Karpas-422 (cell line): ENCODE measurements around the gene TRNP1. TPM values are rescaled to one million over a fixed set of nuclear protein-coding genes. Genes with fewer than 3 reads are reported as not detected.

Source experiments
- DNase-seq: peaks from one replicate; pipeline ENCODE4 v3.0.0-alpha.2; 2015
- H2AFZ ChIP-seq: fragments of 200-600 bp; sonication (generic); 2 replicates; pipeline ENCODE4 v1.6.1; 2014; ENCODE audit warnings: antibody characterized with exemption, low read length, mixed read lengths
- H3K27ac ChIP-seq: fragments of 200-600 bp; sonication (generic); 2 replicates; pipeline ENCODE4 v1.5.1; 2014; ENCODE audit warnings: mild to moderate bottlenecking, low read length, moderate library complexity
- H3K27me3 ChIP-seq: fragments of 200-600 bp; sonication (generic); 2 replicates; pipeline ENCODE4 v1.6.1; 2014; ENCODE audit warnings: low read length, mixed read lengths
- H3K36me3 ChIP-seq: fragments of 200-600 bp; sonication (generic); 2 replicates; pipeline ENCODE4 v1.6.1; 2014; ENCODE audit warnings: low read length, mixed read lengths; ENCODE audit not compliant: insufficient read depth
- H3K4me1 ChIP-seq: fragments of 200-600 bp; sonication (generic); 2 replicates; pipeline ENCODE4 v1.6.1; 2014; ENCODE audit warnings: mild to moderate bottlenecking, low read length, mixed read lengths
- H3K4me2 ChIP-seq: fragments of 200-600 bp; sonication (generic); 2 replicates; pipeline ENCODE4 v1.6.1; 2014; ENCODE audit warnings: low read length, low read depth, mild to moderate bottlenecking; ENCODE audit not compliant: poor library complexity, severe bottlenecking
- H3K4me3 ChIP-seq: fragments of 200-600 bp; sonication (generic); 2 replicates; pipeline ENCODE4 v1.5.1; 2014; ENCODE audit warnings: mild to moderate bottlenecking, antibody characterized with exemption, low read length, mixed read lengths
- H3K79me2 ChIP-seq: fragments of 200-600 bp; sonication (generic); 2 replicates; pipeline ENCODE4 v1.6.1; 2014; ENCODE audit warnings: mild to moderate bottlenecking, low read length, mixed read lengths
- H3K9ac ChIP-seq: fragments of 200-600 bp; sonication (generic); 2 replicates; pipeline ENCODE4 v1.6.0; 2014; ENCODE audit warnings: low read length
- H3K9me2 ChIP-seq: fragments of 200-600 bp; sonication (generic), shearing (Covaris generic); replicated peaks from 2 replicates; pipeline ENCODE4 v1.6.0; 2014; ENCODE audit warnings: mild to moderate bottlenecking, low read length, moderate library complexity; ENCODE audit not compliant: insufficient read depth
- H3K9me3 ChIP-seq: fragments of 300-700, 200-600 bp; sonication (generic); 2 replicates; pipeline ENCODE4 v1.6.1; 2014; ENCODE audit warnings: low read length, mixed read lengths
- H4K20me1 ChIP-seq: fragments of 200-600 bp; sonication (generic); 2 replicates; pipeline ENCODE4 v1.6.1; 2014; ENCODE audit warnings: mild to moderate bottlenecking, antibody characterized with exemption, low read length, low read depth; ENCODE audit not compliant: insufficient read depth
- total RNA-seq: library from RNA; depleted of rRNA; stranded (reverse); fragments of >200 nt; shearing (Covaris generic); gene quantifications from 2 replicates; pipeline ENCODE4 v1.2.3, GENCODE V29; 2014; ENCODE audit warnings: low replicate concordance

Gene TRNP1
- total RNA-seq, 1 experiment from 2014 or later, result not detected

DNA sequence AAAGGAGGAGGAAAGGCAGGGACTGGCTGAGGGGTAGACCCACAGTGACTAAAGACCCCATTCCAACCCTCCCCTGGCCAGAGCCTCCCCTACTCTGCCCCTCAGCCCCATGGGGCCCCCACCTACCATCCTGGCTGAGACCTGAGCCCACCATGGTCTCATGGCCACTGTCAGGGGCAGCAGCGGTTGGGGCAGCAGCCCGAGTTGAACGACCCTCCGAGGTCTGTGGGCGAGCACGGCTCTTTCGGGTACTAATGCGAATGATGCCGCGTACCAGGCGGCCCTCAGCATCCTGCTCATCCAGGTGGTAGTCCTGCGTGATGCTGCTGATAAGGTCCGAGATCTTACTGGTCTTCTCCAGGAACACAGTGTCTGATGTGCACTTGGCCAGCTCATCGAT is 42.3 kb upstream of the TRNP1 start:
- no peaks in the 10 kb centered on the region for H3K9me2 ChIP-seq
- no peak overlapping the region for H3K4me3 ChIP-seq
- no peaks in the 10 kb centered on the region for H3K27me3 ChIP-seq
- no peak overlapping the region for H3K9ac ChIP-seq
- no peak overlapping the region for H2AFZ ChIP-seq
- no peaks in the 10 kb centered on the region for H3K36me3 ChIP-seq
- no peaks in the 10 kb centered on the region for H3K79me2 ChIP-seq
- H3K9me3 ChIP-seq, result no peaks in the 10 kb centered on the region
- H3K4me1 ChIP-seq, result peaks cover 21% of the 10 kb centered on the region
- no peaks in the 10 kb centered on the region for H4K20me1 ChIP-seq
- H3K27ac ChIP-seq, result no peak overlapping the region
- no peak overlapping the region for H3K4me2 ChIP-seq
- no peak for DNase-seq

- Histone ChIP-seq H3K4me2 (no peak overlapping the region), H3K36me3 (no peaks in the 10 kb centered on the region), H3K4me3 (no peak overlapping the region), H3K9ac (no peak overlapping the region), H4K20me1 (no peaks in the 10 kb centered on the region), H2AFZ (no peak overlapping the region), H3K79me2 (no peaks in the 10 kb centered on the region), H3K4me1 (peaks cover 21% of the 10 kb centered on the region), H3K27me3 (no peaks in the 10 kb centered on the region), H3K27ac (no peak overlapping the region), H3K9me3 (no peaks in the 10 kb centered on the region), H3K9me2 (no peaks in the 10 kb centered on the region)
- DNase-seq, result no peak
These were observed 41.5 kb upstream of the TRNP1 start for GRCh38 chr1:26951821-26952497.

DNA sequence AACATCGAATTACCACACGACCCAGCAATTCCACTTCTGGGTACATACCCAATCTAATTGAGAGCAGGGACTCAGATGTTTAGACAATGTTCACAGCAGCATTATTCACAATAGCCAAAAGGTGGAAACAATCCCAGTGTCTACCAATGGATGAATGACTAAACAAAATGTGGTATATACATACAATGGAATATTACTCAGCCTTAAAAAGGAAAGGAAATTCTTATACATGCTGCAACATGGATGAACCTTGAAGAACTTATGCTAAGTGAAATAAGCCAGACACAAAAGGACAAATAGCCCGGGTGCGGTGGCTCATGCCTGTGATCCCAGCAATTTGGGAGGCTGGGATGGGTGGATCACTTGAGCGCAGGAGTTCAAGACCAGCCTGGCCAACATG is 40.1 kb upstream of the TRNP1 start:
- Histone ChIP-seq H3K36me3 (no peaks in the 10 kb centered on the region), H3K9me3 (no peaks in the 10 kb centered on the region), H3K4me1 (peaks cover 21% of the 10 kb centered on the region), H4K20me1 (no peaks in the 10 kb centered on the region), H3K27ac (no peak overlapping the region), H2AFZ (no peak overlapping the region), H3K4me3 (no peak overlapping the region), H3K27me3 (no peaks in the 10 kb centered on the region), H3K79me2 (no peaks in the 10 kb centered on the region), H3K9ac (no peak overlapping the region), H3K4me2 (no peak overlapping the region), H3K9me2 (no peaks in the 10 kb centered on the region)
- DNase-seq, result no peak

DNA sequence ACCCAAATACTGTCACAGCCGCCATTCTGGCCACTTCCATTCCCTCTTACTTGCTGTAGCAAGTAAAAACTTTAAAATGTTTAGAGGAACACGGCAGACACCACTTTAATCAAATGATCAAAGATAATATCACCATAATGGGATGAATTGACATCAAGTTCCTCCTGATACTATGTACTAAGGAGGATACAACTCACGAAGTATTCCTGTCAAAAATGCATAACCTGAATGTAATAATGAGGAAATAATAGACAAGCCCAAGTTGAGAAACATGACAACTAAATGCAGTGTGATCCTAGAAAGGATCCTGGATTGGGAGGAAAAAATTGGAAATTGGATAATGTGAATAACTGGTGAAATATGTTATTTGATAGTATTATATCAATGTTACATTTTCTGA is 37.2 kb upstream of the TRNP1 start:
- no peak overlapping the region for H2AFZ ChIP-seq
- H3K4me1 ChIP-seq, result no peaks in the 10 kb centered on the region
- H4K20me1 ChIP-seq, result no peaks in the 10 kb centered on the region
- H3K79me2 ChIP-seq, result no peaks in the 10 kb centered on the region
- H3K9ac ChIP-seq, result no peak overlapping the region
- H3K4me2 ChIP-seq, result no peak overlapping the region
- no peaks in the 10 kb centered on the region for H3K27me3 ChIP-seq
- DNase-seq, result no peak
- no peaks in the 10 kb centered on the region for H3K9me2 ChIP-seq
- H3K27ac ChIP-seq, result no peak overlapping the region
- no peak overlapping the region for H3K4me3 ChIP-seq
- H3K9me3 ChIP-seq, result no peaks in the 10 kb centered on the region
- H3K36me3 ChIP-seq, result no peaks in the 10 kb centered on the region

GRCh38 chr1:26957306-26957705 is 36.2 kb upstream of the TRNP1 start:
- H3K9me2 ChIP-seq, result no peaks in the 10 kb centered on the region
- H3K36me3 ChIP-seq, result no peaks in the 10 kb centered on the region
- H3K4me1 ChIP-seq, result no peaks in the 10 kb centered on the region
- no peaks in the 10 kb centered on the region for H3K79me2 ChIP-seq
- H3K4me3 ChIP-seq, result no peak overlapping the region
- no peaks in the 10 kb centered on the region for H3K9me3 ChIP-seq
- no peak overlapping the region for H2AFZ ChIP-seq
- no peaks in the 10 kb centered on the region for H3K27me3 ChIP-seq
- H3K4me2 ChIP-seq, result no peak overlapping the region
- H4K20me1 ChIP-seq, result no peaks in the 10 kb centered on the region
- H3K27ac ChIP-seq, result no peak overlapping the region
- no peak for DNase-seq
- no peak overlapping the region for H3K9ac ChIP-seq

DNA sequence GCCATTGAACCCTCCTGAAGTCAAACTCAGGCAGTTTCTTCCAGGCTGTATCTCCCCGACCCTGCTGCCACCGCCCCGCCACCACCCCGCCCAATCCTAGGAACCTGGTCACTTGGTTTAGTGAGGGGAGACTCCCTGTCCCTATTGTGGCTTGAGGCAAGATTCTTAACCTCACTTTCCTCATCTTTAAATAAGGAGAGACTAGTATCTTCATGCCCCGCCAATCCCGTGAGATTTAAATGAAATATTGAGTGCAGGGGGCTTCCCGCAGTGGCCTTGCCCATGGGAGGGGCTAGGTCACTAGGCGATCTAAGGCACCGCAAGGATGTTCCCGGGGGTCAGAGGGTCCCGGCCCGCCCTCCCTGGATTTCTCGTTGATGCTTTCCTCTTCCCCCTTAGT is 34.2 kb upstream of the TRNP1 start:
- H3K27ac ChIP-seq, result no peak overlapping the region
- no peak for DNase-seq
- H3K4me2 ChIP-seq, result no peak overlapping the region
- H3K36me3 ChIP-seq, result no peaks in the 10 kb centered on the region
- no peaks in the 10 kb centered on the region for H3K27me3 ChIP-seq
- no peak overlapping the region for H3K4me3 ChIP-seq
- H2AFZ ChIP-seq, result no peak overlapping the region
- no peak overlapping the region for H3K9ac ChIP-seq
- no peaks in the 10 kb centered on the region for H4K20me1 ChIP-seq
- H3K9me3 ChIP-seq, result no peaks in the 10 kb centered on the region
- no peaks in the 10 kb centered on the region for H3K79me2 ChIP-seq
- H3K4me1 ChIP-seq, result no peaks in the 10 kb centered on the region
- H3K9me2 ChIP-seq, result no peaks in the 10 kb centered on the region

DNA sequence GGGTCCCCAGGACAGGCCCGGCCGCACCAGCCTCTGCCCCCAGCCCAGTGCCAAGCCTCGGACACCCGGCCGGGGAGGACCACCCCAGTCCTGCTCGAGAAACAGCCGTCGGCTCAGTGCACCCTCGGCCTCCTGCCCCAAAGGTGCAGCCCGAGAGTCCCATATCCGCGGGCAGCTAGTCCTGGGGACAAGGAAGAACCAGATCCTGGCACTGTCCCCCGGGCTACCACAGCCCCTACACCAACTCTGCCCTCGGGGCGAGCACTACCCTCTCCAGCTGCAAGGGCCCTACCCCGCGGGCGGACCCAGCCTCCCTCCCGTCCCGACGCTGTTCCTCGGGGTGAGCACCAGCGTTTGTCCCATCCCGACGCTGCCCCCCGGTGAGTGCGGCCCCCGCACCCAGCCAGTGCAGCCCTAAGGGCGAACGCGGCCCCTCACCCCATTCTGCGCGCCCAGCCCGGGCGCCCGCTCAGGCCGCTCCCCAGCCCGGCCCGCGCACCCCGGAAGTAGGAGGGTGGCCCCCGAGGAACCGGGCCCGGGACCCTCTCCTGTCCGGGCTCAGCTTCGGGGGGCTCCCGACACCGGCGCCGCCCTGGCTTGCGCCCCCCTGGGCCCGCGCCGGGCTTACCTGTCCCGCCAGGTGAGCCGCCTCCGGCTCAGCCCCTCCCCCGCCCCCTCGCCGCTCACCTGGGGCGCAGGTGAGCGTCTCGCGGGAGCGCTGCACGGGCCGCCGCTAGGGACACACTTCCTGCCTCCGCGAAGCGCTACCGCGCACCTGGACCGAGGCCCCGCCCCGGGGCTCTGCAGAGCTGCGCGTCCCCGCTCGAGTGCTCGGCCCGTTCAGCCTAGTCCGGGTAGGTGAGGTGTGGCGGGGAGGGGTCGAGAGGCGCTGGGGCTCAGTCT is 33.5 kb upstream of the TRNP1 start, which contains the start of gene KDF1:
TSS of gene KDF1 (minus strand) at position 747 of the 903 bp plus-strand sequence. CDS start 8,088 bp downstream, outside the sequence.
- Histone ChIP-seq H3K9me2 (no peaks in the 10 kb centered on the region), H3K36me3 (no peaks in the 10 kb centered on the region), H3K9me3 (no peaks in the 10 kb centered on the region), H3K9ac (no peak within 1 kb of the TSS), H3K79me2 (no peaks in the 10 kb centered on the region), H3K27me3 (no peaks in the 10 kb centered on the region), H2AFZ (no peak within 1 kb of the TSS), H3K4me3 (no peak within 1 kb of the TSS), H3K4me1 (no peaks in the 10 kb centered on the region), H4K20me1 (no peaks in the 10 kb centered on the region), H3K27ac (no peak within 1 kb of the TSS), H3K4me2 (no peak within 1 kb of the TSS)
- no peak for DNase-seq

GRCh38 chr1:26960625-26960966 is 32.9 kb upstream of the TRNP1 start:
- DNase-seq, result no peak
- no peak overlapping the region for H3K9ac ChIP-seq
- no peaks in the 10 kb centered on the region for H3K9me3 ChIP-seq
- no peaks in the 10 kb centered on the region for H3K36me3 ChIP-seq
- H3K27ac ChIP-seq, result no peak overlapping the region
- H3K4me1 ChIP-seq, result no peaks in the 10 kb centered on the region
- no peak overlapping the region for H3K4me3 ChIP-seq
- H3K9me2 ChIP-seq, result no peaks in the 10 kb centered on the region
- H2AFZ ChIP-seq, result no peak overlapping the region
- no peak overlapping the region for H3K4me2 ChIP-seq
- no peaks in the 10 kb centered on the region for H3K79me2 ChIP-seq
- no peaks in the 10 kb centered on the region for H3K27me3 ChIP-seq
- H4K20me1 ChIP-seq, result no peaks in the 10 kb centered on the region
